NCI-H1930 (cell line): ENCODE data around the gene PPP1R12C.

Experiments used
- DNase-seq, 2 experiments: peaks; one replicate each; lab custom pipeline; 2025; lab: John Stamatoyannopoulos, UW

Gene PPP1R12C

GRCh38 chr19:55090564-55090963 lies 26.9 kb downstream of the PPP1R12C start:
- DNase-seq: no peak

GRCh38 chr19:55089342-55089944 lies 28.0 kb downstream of the PPP1R12C start:
- no peak for DNase-seq

DNA sequence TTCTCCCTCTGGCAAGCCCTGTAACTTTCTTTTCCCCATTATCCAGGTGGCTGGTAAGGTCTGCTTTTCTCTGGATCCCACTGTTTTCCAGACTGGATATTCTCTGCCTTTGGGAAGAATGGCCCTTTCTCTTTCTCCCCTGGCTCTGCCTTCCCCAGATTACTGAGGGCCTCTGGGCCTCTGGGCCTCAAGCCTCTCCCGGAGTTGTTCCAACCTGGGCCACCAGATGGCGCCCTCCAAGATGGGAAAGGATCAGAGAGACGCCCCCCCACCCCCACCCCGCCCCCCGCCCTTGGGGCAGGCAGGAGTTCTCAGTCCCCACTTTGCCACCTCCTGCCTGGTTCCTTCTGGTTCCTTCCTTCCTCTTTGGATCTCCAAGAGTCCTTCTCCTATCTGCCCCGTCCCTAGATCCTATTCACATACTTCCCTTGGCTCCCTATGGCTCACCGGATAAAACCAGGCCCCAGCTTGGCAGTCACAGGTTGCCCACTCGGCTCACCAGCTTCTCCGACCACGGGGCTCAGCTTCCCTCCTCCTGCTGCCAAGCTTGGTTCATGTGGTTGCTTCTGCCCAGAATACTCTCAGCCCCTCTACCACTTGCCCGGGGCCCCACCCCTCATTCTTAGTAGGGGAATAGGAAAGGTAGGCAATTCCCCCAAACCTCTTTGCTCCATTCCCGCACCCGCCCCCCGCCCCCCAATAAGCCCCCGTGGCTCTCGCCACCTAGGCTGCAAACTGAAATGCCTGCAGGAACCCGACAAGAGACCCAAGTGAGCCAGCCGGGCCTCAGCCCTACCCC lies 28.7 kb downstream of the PPP1R12C start:
- peak; percentile 71 to 86 for DNase-seq

GRCh38 chr19:55088021-55088451 lies 29.4 kb downstream of the PPP1R12C start:
- no peak for DNase-seq

GRCh38 chr19:55087542-55087901 lies 29.9 kb downstream of the PPP1R12C start:
- DNase-seq: no peak

DNA sequence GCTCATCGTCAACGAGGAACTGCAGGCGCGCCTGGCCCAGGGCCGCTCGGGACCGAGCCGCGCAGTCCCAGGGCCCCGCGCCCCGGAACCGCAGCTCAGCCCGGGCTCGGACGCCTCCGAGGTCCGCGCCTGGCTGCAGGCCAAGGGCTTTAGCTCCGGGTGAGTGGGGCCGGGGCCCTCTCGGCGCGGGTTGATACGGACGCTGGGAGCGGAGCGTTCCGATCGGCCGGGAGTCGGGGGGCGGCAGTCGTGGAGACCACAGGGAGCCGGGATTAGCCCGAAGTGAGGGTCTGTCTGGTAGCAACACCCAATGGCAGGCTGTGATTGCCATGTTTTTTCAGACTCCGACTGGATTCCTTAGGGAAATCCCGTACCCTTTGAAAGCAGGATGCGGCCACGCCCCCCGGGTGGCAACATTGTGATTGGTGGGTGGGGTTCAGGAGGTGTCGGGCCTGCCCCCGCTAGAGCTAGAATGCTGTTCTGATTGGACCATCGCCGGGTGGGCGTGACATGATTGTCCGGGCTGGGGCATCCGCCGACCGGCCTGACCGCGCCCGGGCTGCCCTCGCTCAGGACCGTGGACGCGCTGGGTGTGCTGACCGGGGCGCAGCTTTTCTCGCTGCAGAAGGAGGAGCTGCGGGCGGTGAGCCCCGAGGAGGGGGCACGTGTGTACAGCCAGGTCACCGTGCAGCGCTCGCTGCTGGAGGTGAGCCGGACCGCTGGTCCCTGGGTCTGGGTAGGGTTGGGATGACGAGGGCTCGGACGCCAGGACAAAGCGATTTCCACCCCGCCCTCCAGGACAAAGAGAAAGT lies 30.5 kb downstream of the PPP1R12C start:
- no peak for DNase-seq

DNA sequence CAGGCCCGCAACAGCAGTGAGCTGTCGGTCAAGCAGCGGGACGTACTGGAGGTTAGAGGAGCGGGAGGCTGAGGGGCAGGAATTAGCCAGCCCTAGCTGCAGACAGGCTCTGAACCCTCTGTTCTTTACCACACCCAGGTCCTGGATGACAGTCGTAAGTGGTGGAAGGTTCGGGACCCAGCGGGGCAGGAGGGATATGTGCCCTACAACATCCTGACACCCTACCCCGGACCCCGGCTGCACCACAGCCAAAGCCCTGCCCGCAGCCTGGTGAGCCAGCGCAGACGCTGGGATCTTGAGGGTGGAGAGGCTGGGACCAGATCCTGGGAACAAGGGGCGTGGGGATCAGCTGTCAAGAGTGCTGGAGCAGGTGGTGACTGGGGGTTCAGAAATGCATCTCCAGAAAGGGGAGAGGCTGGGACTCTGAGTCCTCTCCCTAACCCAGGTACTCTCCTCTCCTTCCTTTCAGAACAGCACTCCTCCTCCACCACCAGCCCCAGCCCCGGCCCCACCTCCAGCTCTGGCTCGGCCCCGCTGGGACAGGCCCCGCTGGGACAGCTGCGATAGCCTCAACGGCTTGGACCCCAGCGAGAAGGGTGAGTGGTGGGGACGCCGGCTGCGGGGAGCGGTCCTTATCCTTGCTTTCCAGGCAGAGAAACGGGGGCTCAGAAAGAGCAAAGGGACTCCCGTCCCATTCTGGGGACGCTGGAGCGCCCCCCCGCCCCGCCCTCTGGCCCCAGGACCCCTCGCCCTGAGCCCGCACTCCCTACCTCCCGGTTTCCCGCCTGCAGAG lies 31.3 kb downstream of the PPP1R12C start:
- no peak for DNase-seq

DNA sequence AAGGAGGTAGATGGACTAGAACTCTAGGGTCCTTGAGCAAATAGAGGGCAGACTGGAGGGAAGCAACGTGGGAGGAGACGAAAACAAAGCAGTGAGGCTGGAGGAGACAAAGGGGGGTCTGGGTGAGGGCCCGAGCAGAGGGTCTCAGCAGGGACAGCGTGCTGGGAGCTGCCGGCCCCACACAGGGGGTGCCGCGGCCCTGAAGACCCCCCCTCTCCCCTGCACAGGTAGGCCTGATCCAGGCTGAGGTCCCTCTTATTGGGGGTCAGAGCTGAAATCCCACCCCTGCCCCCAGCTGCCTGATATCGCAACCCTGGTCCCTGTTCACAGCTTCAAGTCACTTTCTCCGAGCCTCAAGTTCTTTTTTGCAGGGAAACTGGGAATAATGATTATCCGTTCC lies 33.0 kb downstream of the PPP1R12C start:
- no peak for DNase-seq

DNA sequence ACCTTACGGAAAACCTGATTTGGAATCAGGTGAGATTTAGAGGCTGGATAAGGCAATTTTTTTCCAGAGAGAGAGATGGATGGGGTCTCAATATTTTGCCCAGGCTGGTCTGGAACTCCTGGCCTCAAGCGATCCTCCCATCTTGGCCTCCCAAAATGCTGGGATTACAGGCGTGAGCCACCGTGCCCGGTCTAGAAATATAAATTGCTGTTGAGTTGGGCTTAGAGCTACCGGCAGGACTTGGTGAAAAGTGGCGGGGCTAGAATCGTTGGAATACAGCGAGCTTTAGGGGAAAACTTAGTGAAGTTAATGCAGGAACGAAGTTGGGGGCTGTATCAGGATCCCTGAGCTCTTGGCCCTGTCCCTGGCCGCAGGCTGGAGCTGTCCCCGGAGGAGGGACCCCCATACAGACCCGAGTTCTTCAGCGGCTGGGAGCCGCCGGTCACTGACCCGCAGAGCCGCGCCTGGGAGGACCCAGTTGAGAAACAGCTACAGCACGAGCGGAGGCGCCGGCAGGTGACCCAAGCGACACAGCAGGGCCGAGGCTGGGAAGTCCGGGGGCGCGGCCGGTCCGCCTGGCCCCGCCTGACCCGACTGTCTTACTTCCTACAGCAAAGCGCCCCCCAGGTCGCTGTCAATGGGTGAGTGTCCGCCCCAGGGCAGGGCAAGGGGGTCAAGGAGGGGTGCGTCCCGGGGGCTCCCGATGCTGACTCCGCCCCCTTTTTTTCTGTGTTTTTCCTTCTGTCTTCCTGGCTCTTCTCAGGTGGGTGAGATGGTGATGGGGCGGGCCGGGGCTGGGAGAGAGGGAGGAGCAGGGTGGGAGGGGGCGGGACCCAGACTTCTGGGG lies 34.2 kb downstream of the PPP1R12C start:
- DNase-seq: no peak

DNA sequence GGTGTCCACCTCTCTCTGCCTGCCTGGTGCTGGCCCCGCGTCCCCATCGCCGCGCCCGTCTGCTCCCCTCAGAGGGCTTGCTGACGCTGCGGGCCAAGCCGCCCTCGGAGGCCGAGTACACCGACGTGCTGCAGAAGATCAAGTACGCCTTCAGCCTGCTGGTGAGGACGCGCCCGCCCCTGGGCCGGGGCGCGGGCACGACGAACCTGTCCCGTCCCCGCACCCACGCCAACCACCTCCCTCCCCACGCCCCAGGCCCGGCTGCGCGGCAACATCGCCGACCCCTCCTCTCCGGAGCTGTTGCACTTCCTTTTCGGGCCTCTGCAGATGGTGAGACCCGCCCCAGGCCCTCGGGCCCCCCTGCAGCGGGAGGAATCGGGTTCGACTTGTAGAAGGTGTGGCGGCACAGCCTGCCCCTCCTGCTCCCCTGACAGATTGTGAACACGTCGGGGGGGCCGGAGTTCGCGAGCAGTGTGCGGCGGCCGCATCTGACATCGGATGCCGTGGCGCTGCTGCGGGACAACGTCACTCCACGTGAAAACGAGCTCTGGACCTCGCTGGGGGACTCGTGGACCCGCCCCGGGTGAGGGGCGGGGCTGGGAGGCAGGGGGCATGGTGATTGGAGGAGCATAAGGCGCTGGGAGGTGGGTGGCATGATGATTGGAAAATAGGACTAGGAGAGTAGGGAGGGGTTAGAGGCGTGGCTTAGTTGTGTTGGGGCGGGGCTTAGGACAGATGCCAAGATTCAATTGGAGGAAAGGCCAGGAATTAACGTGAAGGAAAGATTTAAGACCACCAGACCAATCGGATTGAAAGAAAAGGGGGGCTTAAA lies 35.2 kb downstream of the PPP1R12C start:
- peak; percentile 64 to 80 for DNase-seq

DNA sequence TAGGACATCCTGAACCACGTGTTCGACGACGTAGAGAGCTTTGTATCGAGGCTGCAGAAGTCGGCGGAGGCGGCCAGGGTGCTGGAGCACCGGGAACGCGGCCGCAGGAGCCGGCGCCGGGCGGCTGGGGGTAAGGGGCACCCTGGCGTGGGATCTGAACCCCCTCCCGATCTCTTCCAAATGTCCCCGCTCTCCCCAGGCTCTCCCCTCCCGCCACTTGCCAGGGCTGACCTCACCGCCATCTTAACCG lies 35.7 kb downstream of the PPP1R12C start:
- no peak for DNase-seq

GRCh38 chr19:55080968-55081769 lies 36.3 kb downstream of the PPP1R12C start:
- DNase-seq: peak; percentile 84 to 88

GRCh38 chr19:55080121-55080967 lies 37.1 kb downstream of the PPP1R12C start:
- DNase-seq: peak; percentile 73 to 84

GRCh38 chr19:55079400-55080038 lies 37.9 kb downstream of the PPP1R12C start:
- DNase-seq: no peak

DNA sequence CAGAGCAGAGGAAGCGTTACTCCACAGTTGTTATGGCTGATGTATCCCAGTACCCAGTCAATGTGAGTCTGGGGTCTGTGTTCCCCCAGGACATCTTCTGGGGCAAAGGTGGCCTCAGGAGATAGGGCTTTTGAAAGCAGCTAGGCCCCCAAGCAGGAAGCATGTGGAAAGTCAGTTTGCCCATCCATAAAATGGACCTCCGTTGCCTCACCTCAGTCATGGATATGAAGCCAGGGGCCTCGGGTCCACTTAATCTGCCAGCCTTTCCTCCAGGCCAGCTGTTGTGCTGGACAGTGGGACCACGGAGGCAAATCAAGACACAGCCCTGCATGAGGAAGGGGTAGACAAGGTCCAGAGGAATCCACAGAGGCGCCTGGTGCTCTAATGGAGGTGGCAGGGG lies 38.4 kb downstream of the PPP1R12C start:
- no peak for DNase-seq

DNA sequence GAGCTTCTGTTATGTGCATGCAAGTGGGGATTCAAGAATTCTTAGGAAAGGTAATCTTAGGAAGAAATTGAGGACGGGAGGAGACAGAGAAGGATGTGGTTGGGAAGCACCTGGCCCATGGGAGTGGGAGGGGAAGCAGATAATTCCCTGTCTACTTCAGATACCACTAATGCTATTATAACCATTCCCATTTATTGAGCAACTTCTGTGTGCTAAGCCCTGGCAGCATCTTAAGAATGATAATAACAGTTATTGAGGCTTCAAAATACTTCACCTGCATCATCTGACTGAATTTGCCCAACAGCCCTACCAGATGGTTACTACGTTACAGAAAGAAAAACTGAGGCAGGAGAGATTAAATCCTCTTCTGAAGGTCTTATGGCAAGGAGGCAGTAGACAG lies 40.3 kb downstream of the PPP1R12C start:
- DNase-seq: no peak

GRCh38 chr19:55076321-55076720 lies 41.1 kb downstream of the PPP1R12C start:
- no peak for DNase-seq

DNA sequence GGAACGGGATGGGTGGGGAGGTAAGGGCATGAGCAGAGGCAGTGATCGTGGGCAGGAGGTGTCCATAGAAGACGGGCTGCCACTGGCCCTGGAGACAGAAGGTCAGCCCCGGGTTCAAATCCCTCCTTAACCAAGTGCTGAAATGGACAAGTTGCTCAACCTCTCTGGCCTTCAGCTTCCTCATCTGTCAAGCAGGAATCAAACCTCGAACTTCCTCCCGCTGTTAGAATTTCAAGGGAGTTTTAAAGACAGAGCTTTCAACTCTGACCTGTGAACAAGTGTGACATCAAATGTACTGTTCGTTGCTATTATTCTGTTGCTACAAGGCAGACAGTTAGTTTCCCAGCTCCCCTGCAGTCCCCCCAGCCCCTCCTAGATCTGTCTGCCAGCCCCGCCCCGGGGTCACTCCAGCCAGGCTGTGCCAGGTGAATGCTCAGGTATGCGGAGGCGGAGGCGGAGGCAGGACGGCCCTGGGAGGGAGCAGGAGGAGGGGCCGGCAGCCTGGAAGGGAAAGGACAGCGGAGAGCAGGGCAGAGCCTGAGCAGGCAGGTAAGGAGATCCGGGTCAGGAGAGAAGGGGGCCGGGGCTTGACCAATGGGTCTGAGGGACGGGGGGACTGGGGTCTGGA lies 42.0 kb downstream of the PPP1R12C start, which contains the start of gene EPS8L1:
TSS of gene EPS8L1 (plus strand) at position 499 of the 628 bp plus-strand sequence. CDS start 576 bp downstream, outside the sequence.
- no peak for DNase-seq
